Lower lobe of right lung (tissue), 2 donors: ENCODE data around the gene ANK3. TPM values are rescaled to one million over a fixed set of nuclear protein-coding genes. Genes with fewer than 3 reads are reported as not detected.

ENCODE experiments used
- ATAC-seq, 2 donors: fragments of 200-7000 bp; cut with Tn5 transposase; one replicate each; pipeline ENCODE4 v1.9.1; 2020 to 2022; ENCODE audit warnings: mild to moderate bottlenecking in 2 of 2, moderate library complexity in 2 of 2
- DNase-seq: peaks from one replicate; pipeline ENCODE4 v3.0.0-alpha.2; 2020
- H3K27ac ChIP-seq: fragments of 200-600 bp; one replicate; pipeline ENCODE4 v1.8.0; 2022
- H3K27me3 ChIP-seq: fragments of 200-600 bp; one replicate; pipeline ENCODE4 v1.8.0; 2022; ENCODE audit warnings: low read depth
- H3K36me3 ChIP-seq: fragments of 200-600 bp; one replicate; pipeline ENCODE4 v1.8.0; 2022; ENCODE audit warnings: mild to moderate bottlenecking
- H3K4me1 ChIP-seq: fragments of 200-600 bp; one replicate; pipeline ENCODE4 v1.8.0; 2022
- H3K4me3 ChIP-seq: fragments of 200-600 bp; one replicate; pipeline ENCODE4 v1.8.0; 2022; ENCODE audit warnings: mild to moderate bottlenecking
- H3K9me3 ChIP-seq: fragments of 200-600 bp; one replicate; pipeline ENCODE4 v1.8.0; 2022
- intact Hi-C: fragments of 100-400 bp; cut with DNase I; formaldehyde crosslinking; loops from one replicate; pipeline ENCODE4 v1.11.0; 2022
- total RNA-seq: library from RNA; stranded (reverse); fragmentation: NEBNext Ultra II Directional; extraction: Animal tissue kit (Norgen Biotek cat#: 25700); gene quantifications from one replicate; pipeline ENCODE4 v1.2.1, GENCODE V29; 2021
- TF ChIP-seq, protein P1 (sequence below): fragments of 200-600 bp; IDR thresholded peaks from one replicate; pipeline ENCODE4 v1.8.0; 2022; ENCODE audit warnings: antibody characterized with exemption, mild to moderate bottlenecking
- donor health status: DM: no; HTN: yes; CAD: no; lungs with severe emphysema.

The ANK3 gene
- total RNA-seq, 1 donor from 2014 or later: 75.9 TPM

DNA sequence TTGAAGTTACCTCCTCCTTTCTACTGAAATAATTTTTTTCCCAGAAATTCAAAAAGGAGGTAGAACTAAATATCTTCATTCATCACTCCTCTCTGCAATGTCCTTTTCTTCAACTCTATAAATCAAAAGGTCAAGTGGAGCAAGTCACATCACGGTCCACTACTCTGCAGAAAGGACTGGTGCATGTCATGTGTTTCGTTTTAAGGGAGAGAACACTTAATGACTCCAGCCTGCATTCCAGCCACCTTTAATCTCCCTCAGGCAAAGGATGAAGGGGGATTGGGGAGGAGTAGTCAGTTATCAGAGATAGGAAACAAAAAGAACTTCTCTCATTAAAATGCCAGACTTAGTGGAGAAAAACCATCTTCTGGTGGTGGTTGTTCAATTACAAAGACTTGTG, 78.9 kb downstream of the ANK3 start:
- no peak overlapping the region for H3K27ac ChIP-seq
- DNase-seq: no peak
- H3K27me3 ChIP-seq: no peaks in the 10 kb centered on the region
- H3K9me3 ChIP-seq: no peaks in the 10 kb centered on the region
- no peak overlapping the region for H3K4me3 ChIP-seq
- intact Hi-C loops: no loop called here
- H3K36me3 ChIP-seq: no peaks in the 10 kb centered on the region
- TF ChIP-seq, protein P1, sequence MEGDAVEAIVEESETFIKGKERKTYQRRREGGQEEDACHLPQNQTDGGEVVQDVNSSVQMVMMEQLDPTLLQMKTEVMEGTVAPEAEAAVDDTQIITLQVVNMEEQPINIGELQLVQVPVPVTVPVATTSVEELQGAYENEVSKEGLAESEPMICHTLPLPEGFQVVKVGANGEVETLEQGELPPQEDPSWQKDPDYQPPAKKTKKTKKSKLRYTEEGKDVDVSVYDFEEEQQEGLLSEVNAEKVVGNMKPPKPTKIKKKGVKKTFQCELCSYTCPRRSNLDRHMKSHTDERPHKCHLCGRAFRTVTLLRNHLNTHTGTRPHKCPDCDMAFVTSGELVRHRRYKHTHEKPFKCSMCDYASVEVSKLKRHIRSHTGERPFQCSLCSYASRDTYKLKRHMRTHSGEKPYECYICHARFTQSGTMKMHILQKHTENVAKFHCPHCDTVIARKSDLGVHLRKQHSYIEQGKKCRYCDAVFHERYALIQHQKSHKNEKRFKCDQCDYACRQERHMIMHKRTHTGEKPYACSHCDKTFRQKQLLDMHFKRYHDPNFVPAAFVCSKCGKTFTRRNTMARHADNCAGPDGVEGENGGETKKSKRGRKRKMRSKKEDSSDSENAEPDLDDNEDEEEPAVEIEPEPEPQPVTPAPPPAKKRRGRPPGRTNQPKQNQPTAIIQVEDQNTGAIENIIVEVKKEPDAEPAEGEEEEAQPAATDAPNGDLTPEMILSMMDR: no peak
- ATAC-seq: no peak
- H3K4me1 ChIP-seq: no peaks in the 10 kb centered on the region

DNA sequence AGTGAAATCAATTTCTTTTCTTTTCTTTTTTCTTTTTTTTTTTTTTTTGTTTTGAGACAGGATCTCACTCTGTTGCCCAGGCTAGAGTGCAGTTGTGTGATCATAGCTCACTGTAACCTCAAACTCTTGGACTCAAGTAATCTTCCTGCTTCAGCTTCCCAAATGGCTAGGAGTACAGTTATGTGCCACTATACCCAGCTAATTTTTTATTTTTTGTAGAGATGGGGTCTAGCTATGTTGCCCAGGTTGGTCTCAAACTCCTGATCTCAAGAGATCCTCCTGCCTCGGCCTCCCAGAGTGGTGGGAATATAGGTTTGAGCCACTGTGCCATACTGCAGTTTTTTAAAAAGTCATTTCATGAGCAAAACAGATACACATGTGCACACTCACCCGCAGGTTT, 79.8 kb downstream of the ANK3 start:
- Histone ChIP-seq H3K9me3 (no peaks in the 10 kb centered on the region), H3K27me3 (no peaks in the 10 kb centered on the region), H3K4me1 (no peaks in the 10 kb centered on the region), H3K36me3 (no peaks in the 10 kb centered on the region), H3K4me3 (no peak overlapping the region), H3K27ac (no peak overlapping the region)
- TF ChIP-seq, protein P1: no peak
- intact Hi-C loops: no loop called here
- ATAC-seq (no peak), DNase-seq (no peak)

DNA sequence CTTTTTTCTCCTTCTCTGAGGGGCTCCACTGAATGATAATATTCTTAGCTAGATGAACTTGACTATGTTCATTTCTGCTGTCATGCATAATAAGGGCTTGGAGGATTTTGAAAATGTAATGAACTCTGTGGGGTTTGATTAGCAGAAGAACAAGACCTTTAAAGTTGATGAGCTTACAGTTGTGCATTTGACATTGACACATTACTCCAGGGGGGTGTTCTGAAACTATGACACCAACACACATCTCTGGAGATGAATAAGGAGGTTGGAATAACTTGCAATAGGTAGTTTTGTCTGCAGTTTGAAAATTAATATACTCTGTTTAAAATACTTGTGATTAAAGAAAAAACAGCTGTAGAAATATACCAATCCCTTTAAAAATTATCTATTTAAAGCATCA, 80.3 kb downstream of the ANK3 start:
- H3K4me3 ChIP-seq: no peak overlapping the region
- TF ChIP-seq, protein P1: no peak
- no peak for ATAC-seq
- DNase-seq: no peak
- no peaks in the 10 kb centered on the region for H3K36me3 ChIP-seq
- no peaks in the 10 kb centered on the region for H3K27me3 ChIP-seq
- H3K27ac ChIP-seq: no peak overlapping the region
- no peaks in the 10 kb centered on the region for H3K9me3 ChIP-seq
- intact Hi-C loops: no loop called here
- H3K4me1 ChIP-seq: no peaks in the 10 kb centered on the region

DNA sequence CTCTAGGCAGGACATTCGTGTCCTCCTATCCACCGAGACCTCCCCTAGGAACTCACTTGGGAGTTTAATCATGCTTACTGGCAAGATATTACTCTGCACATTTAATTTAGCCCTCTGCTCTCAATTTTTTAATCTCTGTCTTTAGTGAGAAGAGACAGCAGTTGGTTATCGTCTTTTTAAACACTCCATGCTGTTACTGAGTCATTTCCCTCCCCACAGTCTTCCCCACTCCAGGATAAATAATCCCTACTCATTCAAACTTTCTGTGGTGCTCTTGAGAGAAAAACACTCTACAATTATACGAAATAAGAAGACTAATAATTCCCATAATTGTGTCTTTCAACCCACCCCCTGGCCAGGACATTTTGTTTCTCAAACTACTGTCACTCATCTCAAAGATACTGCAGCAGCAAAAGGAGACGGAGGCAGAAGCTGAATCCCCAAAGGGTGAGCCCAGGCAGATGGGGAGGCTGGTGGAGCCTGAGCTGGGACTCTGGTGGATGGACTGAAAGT, 84.2 kb downstream of the ANK3 start:
- H3K4me3 ChIP-seq: no peak overlapping the region
- DNase-seq (no peak), ATAC-seq (no peak)
- H3K27ac ChIP-seq: no peak overlapping the region
- no peaks in the 10 kb centered on the region for H3K36me3 ChIP-seq
- TF ChIP-seq, protein P1: no peak
- H3K27me3 ChIP-seq: no peaks in the 10 kb centered on the region
- intact Hi-C loops: no loop called here
- no peaks in the 10 kb centered on the region for H3K9me3 ChIP-seq
- H3K4me1 ChIP-seq: no peaks in the 10 kb centered on the region

DNA sequence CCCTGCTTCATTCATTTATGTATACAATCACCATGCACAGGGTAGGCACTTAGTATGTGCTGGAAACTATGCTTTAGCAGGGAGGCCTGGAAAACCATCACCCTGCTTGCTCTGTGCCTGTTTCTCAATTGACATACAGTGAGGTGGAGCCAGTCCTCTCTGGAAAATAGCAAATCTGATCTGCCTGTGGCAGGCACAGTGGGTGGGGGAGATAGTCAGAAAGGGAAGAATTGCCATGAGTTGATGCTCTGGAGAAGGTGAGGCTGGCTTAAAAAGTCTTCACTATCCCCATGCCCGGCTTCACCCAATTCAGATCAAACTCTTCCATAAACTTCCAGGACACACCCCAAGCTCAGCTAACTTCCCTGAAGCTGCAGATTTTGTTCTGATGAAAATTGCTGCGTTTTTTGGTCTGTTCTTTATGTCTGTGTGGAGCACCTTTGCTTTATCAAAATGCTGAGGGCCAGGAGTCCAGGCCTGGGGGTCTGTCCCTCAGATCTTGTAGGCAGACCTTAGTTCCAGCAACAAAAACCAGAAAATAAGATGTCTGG, 84.8 kb downstream of the ANK3 start:
- Histone ChIP-seq H3K4me1 (no peaks in the 10 kb centered on the region), H3K36me3 (no peaks in the 10 kb centered on the region), H3K9me3 (no peaks in the 10 kb centered on the region), H3K27ac (no peak overlapping the region), H3K4me3 (no peak overlapping the region), H3K27me3 (no peaks in the 10 kb centered on the region)
- TF ChIP-seq, protein P1: no peak
- ATAC-seq (no peak), DNase-seq (no peak)
- intact Hi-C loops: no loop called here
